HL-60 (cell line): Measurements from ENCODE around the gene TFAP2A.

Experiments
- DNase-seq, 2 experiments: peaks; one replicate each; pipeline ENCODE4 v3.0.0-alpha.2; 2010 to 2020; ENCODE audit warnings: low read depth in 1 of 2, low spot score in 1 of 2
- H3K27ac ChIP-seq: fragments of 250-450 bp; sonication (Bioruptor Pico); replicated peaks from 2 replicates; pipeline ENCODE4 v1.5.1; 2020; ENCODE audit warnings: mild to moderate bottlenecking, moderate library complexity
- H3K27me3 ChIP-seq: fragments of 250-450 bp; sonication (Bioruptor Pico); 2 replicates; pipeline ENCODE4 v1.5.1; 2021; ENCODE audit warnings: mild to moderate bottlenecking, moderate library complexity; ENCODE audit not compliant: insufficient read depth, poor library complexity, severe bottlenecking
- H3K4me3 ChIP-seq: replicated peaks from 2 replicates; pipeline ENCODE4 v1.5.1; 2011; ENCODE audit warnings: mild to moderate bottlenecking, control low read depth, low read length; ENCODE audit not compliant: insufficient read depth
- CTCF ChIP-seq: IDR thresholded peaks from one replicate; pipeline ENCODE4 v1.5.1; 2011; ENCODE audit warnings: low read length, control low read depth, inconsistent platforms; ENCODE audit not compliant: insufficient read depth
- GABPA ChIP-seq: IDR thresholded peaks from 2 replicates; pipeline ENCODE4 v1.6.1; 2012; ENCODE audit warnings: low read depth
- POLR2AphosphoS5 ChIP-seq: IDR thresholded peaks from 2 replicates; pipeline ENCODE4 v1.6.1; 2012; ENCODE audit warnings: low read depth
- REST ChIP-seq: IDR thresholded peaks from 2 replicates; pipeline ENCODE4 v1.6.1; 2012; ENCODE audit warnings: low read depth; ENCODE audit not compliant: insufficient replicate concordance
- SPI1 ChIP-seq: IDR thresholded peaks from 2 replicates; pipeline ENCODE4 v1.6.1; 2012; ENCODE audit warnings: low read depth, mild to moderate bottlenecking, borderline replicate concordance

TFAP2A gene

DNA sequence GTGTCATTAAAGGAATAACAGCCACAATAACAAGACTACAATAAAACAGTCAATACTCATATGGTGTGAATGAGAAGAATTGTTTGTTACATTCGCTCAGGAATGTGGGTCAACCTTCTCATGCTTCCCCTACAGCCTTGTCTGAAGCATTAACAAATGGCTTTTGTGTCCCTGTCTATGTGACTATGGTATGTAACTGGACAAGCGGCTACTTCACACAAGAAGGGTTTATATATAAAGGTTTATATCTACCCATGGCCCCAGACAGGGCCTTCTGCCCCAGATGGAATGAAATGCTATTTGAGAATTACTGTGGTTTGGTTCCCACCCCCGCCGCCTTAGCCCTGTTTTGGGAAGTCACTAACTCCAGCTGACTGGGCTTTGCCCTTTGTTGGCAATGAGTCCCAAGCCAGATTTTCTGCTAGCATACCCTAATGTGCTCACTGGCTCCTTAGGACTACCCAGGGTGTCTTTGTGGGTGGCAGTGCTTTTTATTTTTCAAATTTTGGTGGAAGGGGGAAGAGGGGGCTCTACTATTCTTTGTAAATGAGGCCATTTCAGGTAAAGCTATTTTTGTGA, 39.4 kb downstream of the TFAP2A start:
- Histone ChIP-seq H3K4me3 (no peak overlapping the region), H3K27ac (no peak overlapping the region), H3K27me3 (no peaks in the 10 kb centered on the region)
- no peak for TF ChIP-seq REST
- TF ChIP-seq CTCF, result no peak
- TF ChIP-seq SPI1, result no peak
- TF ChIP-seq GABPA, result no peak
- TF ChIP-seq POLR2AphosphoS5, result no peak
- DNase-seq, result no peak

GRCh38 chr6:10373642-10374359, 41.1 kb downstream of the TFAP2A start:
- no peak for DNase-seq
- TF ChIP-seq GABPA (no peak), REST (no peak), CTCF (no peak), POLR2AphosphoS5 (no peak)

DNA sequence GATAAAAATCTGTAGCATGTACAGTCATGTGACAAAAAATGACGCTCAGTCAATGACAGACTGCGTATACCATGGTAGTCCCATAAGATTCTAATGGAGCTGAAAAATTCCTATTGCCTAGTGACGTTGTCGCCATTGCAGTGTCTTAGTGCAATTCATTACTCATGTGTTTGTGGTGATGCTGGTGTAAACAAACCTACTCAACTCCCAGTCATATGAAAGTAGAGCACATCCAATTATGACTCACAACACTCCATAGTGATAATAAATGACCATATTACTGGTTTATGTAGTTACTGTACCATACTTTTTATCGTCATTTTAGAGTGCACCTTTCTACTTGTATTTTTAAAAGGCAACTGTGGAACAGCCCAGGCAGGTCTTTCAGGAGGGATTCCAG, 45.0 kb downstream of the TFAP2A start:
- no peak overlapping the region for H3K27ac ChIP-seq
- H3K4me3 ChIP-seq, result no peak overlapping the region
- TF ChIP-seq GABPA (no peak), CTCF (no peak), POLR2AphosphoS5 (no peak), REST (no peak)
- no peaks in the 10 kb centered on the region for H3K27me3 ChIP-seq
- no peak for DNase-seq

More at GRCh38 chr6:10373642-10374359, 41.1 kb downstream of the TFAP2A start:
- H3K27ac ChIP-seq, result no peak overlapping the region
- no peaks in the 10 kb centered on the region for H3K27me3 ChIP-seq
- H3K4me3 ChIP-seq, result no peak overlapping the region
